DMS79 (cell line): ENCODE data around the gene UMAD1.
"Not testable (repeated sequence)": the region's sequence is repeated elsewhere in the genome, so short reads cannot be mapped to it uniquely, and the experiment has no call there.

ENCODE experiments used
- DNase-seq: peaks from one replicate; lab custom pipeline; 2025; lab: John Stamatoyannopoulos, UW

The UMAD1 gene

DNA sequence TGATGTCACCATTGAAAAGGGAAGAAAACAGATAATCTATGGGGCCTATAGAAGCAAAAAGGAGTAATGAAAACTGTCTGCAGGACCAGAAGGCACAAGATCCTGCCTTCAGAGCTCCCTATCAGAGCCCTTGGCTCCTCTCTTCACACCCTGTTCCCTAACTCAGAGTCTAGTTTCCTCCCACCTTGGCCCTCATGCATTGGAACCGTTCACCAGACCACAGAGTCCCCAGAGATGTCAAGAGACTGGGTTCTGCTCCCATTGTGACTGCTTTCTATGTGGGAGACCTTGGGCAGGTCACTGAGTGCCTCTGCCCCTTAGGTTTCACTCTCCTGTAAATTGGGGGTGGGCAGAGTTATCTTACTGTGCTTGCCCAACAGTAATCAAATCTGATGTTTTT, 158.0 kb downstream of the UMAD1 start:
- no peak for DNase-seq

- no peak for DNase-seq
Observed at GRCh38 chr7:7799138-7799537, 158.6 kb downstream of the UMAD1 start.

DNA sequence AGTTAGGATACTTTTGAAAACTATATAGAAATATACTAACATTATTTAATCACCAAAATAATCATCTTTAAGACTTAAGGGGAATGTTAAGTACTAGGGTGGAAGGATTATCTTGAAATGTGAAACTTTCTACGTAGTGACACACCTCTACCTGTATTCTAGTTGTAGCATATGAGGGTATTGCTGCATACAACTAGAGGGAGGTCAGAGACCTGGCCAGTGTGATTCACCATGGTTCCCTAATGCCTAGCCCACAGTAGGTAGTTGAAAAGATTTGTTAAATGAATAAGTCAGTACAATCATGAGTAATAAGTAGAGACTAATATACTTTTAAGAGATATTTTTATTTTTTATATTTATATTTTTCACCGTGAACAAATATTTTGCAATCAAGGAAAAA, 162.0 kb downstream of the UMAD1 start:
- no peak for DNase-seq

DNA sequence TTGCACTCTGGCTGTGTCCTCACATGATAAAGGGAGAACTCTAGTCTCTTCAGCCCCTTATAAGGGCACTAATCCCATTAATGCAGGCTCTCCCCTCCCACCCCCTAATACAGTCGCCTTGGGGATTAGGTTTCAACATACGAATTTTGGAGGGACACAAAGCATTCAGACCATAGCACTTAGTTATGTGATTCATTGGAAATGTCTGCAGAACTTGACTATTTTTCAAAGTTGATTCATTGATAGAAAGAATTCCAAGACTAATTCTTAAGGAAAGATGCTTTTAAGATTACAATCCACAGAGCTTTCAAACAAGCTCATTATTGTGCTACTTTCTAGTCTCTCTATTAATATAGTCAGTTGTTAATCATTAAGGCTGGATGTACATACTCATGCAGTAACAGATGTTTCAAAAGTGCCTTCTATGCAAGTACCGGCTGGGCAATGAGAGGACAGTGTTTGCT, 163.2 kb downstream of the UMAD1 start:
- no peak for DNase-seq

- DNase-seq, result not testable (repeated sequence)
Observed at GRCh38 chr7:7804822-7805221, 164.3 kb downstream of the UMAD1 start.

DNA sequence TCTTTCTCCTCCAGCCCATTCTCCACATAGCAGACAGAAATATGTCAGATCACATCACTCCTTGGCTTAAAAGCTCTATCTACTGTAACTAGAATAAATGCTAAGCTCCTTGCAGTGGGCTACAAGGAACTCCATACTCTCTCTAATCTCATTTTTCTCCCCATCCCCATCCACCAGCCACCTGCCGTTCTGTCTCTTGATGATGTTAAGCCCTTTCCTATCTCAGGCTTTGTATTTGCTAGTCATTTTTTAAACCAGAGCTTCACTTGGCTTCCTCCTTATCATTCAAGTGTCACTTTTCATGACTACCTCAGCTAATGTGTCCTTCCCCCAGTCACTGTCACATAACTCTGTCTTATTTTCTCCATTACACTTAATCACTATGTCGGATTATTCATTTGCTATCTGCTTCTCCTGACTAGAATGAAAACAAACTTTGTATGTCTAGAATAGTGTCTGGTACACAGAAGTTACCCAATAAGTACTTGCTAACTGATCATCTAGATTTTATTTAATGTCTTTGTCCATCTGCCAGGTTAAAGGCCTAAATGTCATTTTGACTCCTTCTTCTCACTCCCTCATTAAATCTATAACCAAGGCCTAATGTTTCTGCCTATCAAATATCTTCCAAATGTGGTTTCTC, 165.1 kb downstream of the UMAD1 start:
- DNase-seq, result no peak

GRCh38 chr7:7808156-7808555, 167.6 kb downstream of the UMAD1 start:
- DNase-seq, result no peak

DNA sequence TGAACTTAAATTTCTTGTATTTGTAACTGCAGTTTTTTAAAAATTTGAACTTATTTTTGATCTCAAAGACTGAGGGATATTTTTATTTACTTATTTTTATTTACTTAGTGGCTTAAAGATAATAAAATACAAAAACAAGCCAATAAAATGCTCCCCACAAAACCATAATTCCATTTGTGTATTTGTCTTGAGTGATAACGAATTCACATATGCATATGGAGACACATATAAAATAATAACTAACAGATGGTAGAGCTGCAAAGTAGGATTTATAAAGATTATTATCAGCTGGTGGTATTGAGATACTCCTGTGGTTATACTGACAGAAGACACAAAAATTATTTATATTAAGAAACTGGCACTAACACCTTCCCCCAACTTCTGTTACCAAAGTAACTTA, 168.1 kb downstream of the UMAD1 start:
- no peak for DNase-seq

DNA sequence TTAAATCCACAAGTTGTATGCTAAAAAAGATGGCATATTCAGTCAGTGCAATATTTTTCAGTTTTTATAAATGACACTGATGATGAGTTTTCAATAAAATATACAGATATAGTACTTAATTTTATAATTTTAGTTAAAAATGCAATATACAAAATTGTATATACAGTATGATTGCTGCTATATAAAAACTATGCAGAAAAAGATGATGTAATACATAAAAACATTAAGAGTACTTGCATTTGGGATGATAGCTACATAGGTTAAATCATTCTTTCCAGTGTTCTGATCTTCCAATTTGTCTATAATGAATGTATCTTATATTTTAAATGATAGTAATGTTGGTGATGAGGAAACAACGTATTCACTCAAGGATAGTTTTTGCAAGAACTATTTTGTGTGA, 169.8 kb downstream of the UMAD1 start:
- DNase-seq, result no peak

- no peak for DNase-seq
Observed at GRCh38 chr7:7810826-7811225, 170.3 kb downstream of the UMAD1 start.

GRCh38 chr7:7812112-7812511, 171.6 kb downstream of the UMAD1 start:
- no peak for DNase-seq

DNA sequence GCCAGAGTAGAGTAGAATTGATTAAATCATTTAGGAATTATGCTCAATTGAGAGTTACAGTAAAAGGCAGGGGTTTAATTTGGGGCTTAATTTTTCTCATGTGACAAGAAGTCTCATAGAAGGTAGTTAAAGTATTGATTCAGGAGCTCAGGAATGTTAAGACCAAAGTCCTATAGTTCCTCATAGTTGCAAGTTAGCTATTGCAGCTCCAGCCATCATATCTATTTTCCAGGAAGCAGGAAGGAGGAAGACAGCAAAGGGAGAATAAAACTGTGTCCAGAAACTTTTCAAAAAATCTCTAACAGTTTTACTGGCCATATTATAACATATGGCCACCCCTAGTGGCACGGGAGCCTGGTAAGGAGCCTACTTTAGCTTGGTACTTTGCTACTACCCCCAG, 174.8 kb downstream of the UMAD1 start:
- no peak for DNase-seq

GRCh38 chr7:7816084-7816483, 175.5 kb downstream of the UMAD1 start:
- no peak for DNase-seq

DNA sequence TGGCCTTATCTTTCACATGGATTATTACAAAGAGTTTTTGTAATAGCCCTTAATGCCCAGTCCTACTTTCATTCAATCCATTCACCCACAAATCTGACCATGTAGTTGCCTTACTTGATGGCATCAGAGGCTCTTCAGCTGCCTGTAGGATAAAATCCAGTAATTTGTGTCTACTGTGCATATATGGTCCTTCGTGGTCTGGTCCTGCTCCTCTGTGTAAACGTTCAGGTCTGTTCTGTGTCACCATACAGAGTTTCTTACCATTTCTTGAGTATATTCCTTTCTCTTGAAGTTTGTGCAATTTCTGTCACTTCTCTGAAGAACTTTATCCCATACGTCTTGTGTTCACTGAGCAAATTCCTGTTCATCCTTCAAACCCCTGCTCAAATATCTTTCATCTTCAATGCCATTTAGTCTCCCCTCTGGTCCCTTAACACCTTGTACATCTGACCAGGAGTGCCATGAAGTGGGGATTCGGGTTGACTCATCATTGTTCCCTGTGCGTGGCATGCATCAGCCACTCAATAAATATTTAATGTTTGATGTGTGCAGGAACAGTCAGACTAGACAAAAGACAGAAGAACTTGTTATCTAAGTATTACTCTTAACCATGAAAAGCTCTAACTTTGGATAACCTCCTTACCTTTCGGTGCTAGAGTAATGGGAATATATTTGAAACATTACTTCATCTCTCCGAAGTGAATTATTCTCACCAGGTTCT, 176.4 kb downstream of the UMAD1 start:
- DNase-seq, result no peak

GRCh38 chr7:7817748-7818147, 177.2 kb downstream of the UMAD1 start:
- no peak for DNase-seq

- DNase-seq, result not testable (repeated sequence)
Observed at GRCh38 chr7:7818179-7818578, 177.6 kb downstream of the UMAD1 start.

- DNase-seq, result no peak
Observed at GRCh38 chr7:7819442-7820247, 179.1 kb downstream of the UMAD1 start.

DNA sequence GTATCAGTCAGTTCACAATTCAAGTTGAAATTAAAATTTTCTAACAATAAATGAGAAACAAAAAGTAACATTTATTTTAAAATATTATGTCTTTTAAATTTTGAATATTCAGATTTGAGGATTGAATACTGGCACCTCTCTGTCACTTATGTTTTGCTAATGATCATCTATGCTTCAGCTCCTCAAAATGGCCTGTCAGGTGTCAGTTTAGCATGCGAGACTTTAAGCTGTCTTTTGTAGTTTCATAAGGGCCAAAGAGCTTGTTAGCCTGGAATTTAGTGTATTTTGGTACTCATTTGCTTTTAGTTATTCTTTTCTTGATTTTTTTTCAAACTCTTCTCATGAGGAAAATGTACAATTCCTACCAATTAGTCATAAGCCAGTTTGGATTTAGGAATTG, 179.9 kb downstream of the UMAD1 start:
- no peak for DNase-seq

GRCh38 chr7:7820939-7821338, 180.4 kb downstream of the UMAD1 start:
- peak; percentile 23 for DNase-seq

DNA sequence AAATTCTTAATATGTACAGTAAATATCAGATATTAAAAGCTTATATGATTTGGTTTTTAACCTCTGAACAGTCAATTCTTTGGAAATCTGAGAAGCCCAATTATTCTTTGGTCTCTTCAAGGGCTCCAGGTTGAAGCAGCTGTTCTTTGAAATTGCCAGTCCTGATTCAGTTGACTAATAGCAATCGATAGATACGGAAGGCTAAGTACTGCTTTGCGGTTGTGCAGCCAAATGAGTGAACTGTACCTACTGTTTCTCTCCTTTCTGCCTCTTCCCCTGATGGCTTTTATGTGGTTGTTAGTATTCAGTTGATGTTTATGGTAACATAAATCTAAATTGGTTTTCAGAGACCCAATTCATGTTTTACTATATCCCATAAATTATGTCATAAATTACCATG, 181.0 kb downstream of the UMAD1 start:
- peak; percentile 77 for DNase-seq

DNA sequence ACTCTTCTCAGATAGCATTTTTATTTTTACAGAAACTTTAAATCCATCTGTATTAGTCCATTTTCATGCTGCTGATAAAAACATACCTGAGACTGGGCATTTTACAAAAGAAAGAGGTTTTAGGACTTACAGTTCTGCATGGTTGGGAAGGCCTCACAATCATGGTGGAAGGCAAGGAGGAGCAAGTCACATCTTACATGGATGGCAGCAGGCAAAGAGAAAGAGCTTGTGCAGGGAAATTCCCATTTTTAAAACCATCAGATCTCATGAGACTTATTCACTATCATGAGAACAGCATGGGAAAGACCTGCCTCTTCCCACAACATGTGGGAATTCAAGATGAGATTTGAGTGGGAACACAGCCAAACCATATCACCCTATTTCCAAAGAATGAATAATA, 184.7 kb downstream of the UMAD1 start:
- DNase-seq, result not testable (repeated sequence)

GRCh38 chr7:7829667-7830066, 189.1 kb downstream of the UMAD1 start:
- DNase-seq, result no peak
